Measurements from ENCODE around the gene SNAP23. TPM values are rescaled to one million over a fixed set of nuclear protein-coding genes. Genes with fewer than 3 reads are reported as not detected.
A peak's percentile ranks its signal among the peaks of the same experiment; 100 is the strongest.

Gene SNAP23
- polyA plus RNA-seq, 1 donor from 2014 or later, result 40.7 TPM

- Histone ChIP-seq H3K36me3 (ENCODE audit: insufficient read depth, low read length) (no peaks in the 10 kb centered on the region), H3F3A (ENCODE audit: insufficient read depth, low read length, poor library complexity, severe bottlenecking) (peaks cover 5% of the 10 kb centered on the region), H3K27me3 (ENCODE audit: insufficient read depth, low read depth, low read length) (no peaks in the 10 kb centered on the region), H4K20me1 (ENCODE audit: insufficient read depth) (no peaks in the 10 kb centered on the region), H3K9me2 (ENCODE audit: insufficient read depth, low read length) (no peaks in the 10 kb centered on the region), H3K9ac (ENCODE audit: low read length) (peak overlapping the region; percentile 55), H3K4me2 (ENCODE audit: low read length) (peak overlapping the region; percentile 85), H2AFZ (ENCODE audit: low read depth, low read length) (peak overlapping the region; percentile 73), H3K27ac (ENCODE audit: low read length) (peak overlapping the region; percentile 37), H3K79me2 (replicated peaks; ENCODE audit: insufficient read depth, low read length) (peaks cover 18% of the 10 kb centered on the region), H3K9me3 (ENCODE audit: low read length) (no peaks in the 10 kb centered on the region), H3K4me3 (ENCODE audit: low read length) (peak overlapping the region; percentile 85)
- TF ChIP-seq SMC3 (conservative IDR thresholded peaks at IDR 0.05; ENCODE audit: poor library complexity) (no peak), RAD21 (conservative IDR thresholded peaks at IDR 0.05) (no peak), CTCF (IDR thresholded peaks at IDR 0.05; ENCODE audit: poor library complexity, severe bottlenecking) (no peak), EZH2 (IDR thresholded peaks at IDR 0.05; ENCODE audit: borderline replicate concordance, insufficient read depth, low read length, poor library complexity, severe bottlenecking) (no peak), MXI1 (conservative IDR thresholded peaks at IDR 0.05; ENCODE audit: poor library complexity, severe bottlenecking) (no peak), EP300 (conservative IDR thresholded peaks at IDR 0.05; ENCODE audit: poor library complexity, severe bottlenecking) (no peak), POLR2AphosphoS5 (IDR thresholded peaks at IDR 0.05) (no peak), TAF1 (IDR thresholded peaks at IDR 0.05; ENCODE audit: low read depth) (no peak)
Observed at GRCh38 chr15:42494998-42495360, 455 bp upstream of the SNAP23 start.

- Histone ChIP-seq H3K27me3 (ENCODE audit: insufficient read depth, low read depth, low read length) (no peaks in the 10 kb centered on the region), H3K36me3 (ENCODE audit: insufficient read depth, low read length) (no peaks in the 10 kb centered on the region), H3K27ac (ENCODE audit: low read length) (no peak overlapping the region), H3F3A (ENCODE audit: insufficient read depth, low read length, poor library complexity, severe bottlenecking) (no peaks in the 10 kb centered on the region), H3K9ac (ENCODE audit: low read length) (no peak overlapping the region), H3K9me3 (ENCODE audit: low read length) (no peaks in the 10 kb centered on the region), H3K4me2 (ENCODE audit: low read length) (no peak overlapping the region), H3K4me3 (ENCODE audit: low read length) (no peak overlapping the region), H4K20me1 (ENCODE audit: insufficient read depth) (no peaks in the 10 kb centered on the region), H3K9me2 (ENCODE audit: insufficient read depth, low read length) (no peaks in the 10 kb centered on the region), H2AFZ (ENCODE audit: low read depth, low read length) (no peak overlapping the region), H3K79me2 (replicated peaks; ENCODE audit: insufficient read depth, low read length) (peaks cover 6% of the 10 kb centered on the region)
- no peak for TF ChIP-seq RAD21 (conservative IDR thresholded peaks at IDR 0.05)
- no peak for TF ChIP-seq TAF1 (IDR thresholded peaks at IDR 0.05; ENCODE audit: low read depth)
- TF ChIP-seq MXI1 (conservative IDR thresholded peaks at IDR 0.05; ENCODE audit: poor library complexity, severe bottlenecking), result no peak
- TF ChIP-seq EP300 (conservative IDR thresholded peaks at IDR 0.05; ENCODE audit: poor library complexity, severe bottlenecking), result no peak
- no peak for TF ChIP-seq CTCF (IDR thresholded peaks at IDR 0.05; ENCODE audit: poor library complexity, severe bottlenecking)
- TF ChIP-seq POLR2AphosphoS5 (IDR thresholded peaks at IDR 0.05), result no peak
- no peak for TF ChIP-seq REST (IDR thresholded peaks at IDR 0.05; ENCODE audit: borderline replicate concordance)
- TF ChIP-seq EZH2 (IDR thresholded peaks at IDR 0.05; ENCODE audit: borderline replicate concordance, insufficient read depth, low read length, poor library complexity, severe bottlenecking), result no peak
- TF ChIP-seq SMC3 (conservative IDR thresholded peaks at IDR 0.05; ENCODE audit: poor library complexity), result no peak
Observed at GRCh38 chr15:42498212-42499068, 3.0 kb downstream of the SNAP23 start.
